Measurements from ENCODE around the gene PIP5KL1.

The PIP5KL1 gene

GRCh38 chr9:127873223-127873691, 57.3 kb downstream of the PIP5KL1 start:
- no peak for DNase-seq (ENCODE audit: low read depth)

- DNase-seq (ENCODE audit: low read depth): no peak
These were observed 58.0 kb downstream of the PIP5KL1 start for GRCh38 chr9:127872369-127873222.

GRCh38 chr9:127871531-127871930, 59.0 kb downstream of the PIP5KL1 start:
- DNase-seq (ENCODE audit: low read depth): no peak

- no peak for DNase-seq (ENCODE audit: low read depth)
These were observed 59.7 kb downstream of the PIP5KL1 start for GRCh38 chr9:127870887-127871286.

All from amniotic epithelial cell (primary cell).